Activated CD4-positive, alpha-beta memory T cell treated with anti-CD3 and anti-CD28 coated beads, Interleukin-2, amount 10 ng/mL, durations not matched to agents 7 days and 5 days (primary cell): ENCODE results near the gene HAUS7. TPM values are rescaled to one million over a fixed set of nuclear protein-coding genes. Genes with fewer than 3 reads are reported as not detected.

ENCODE experiments used
- CTCF ChIA-PET: fragments of 350-600 bp; sonication (Branson Sonifier 250); formaldehyde crosslinking; loops from one replicate; lab custom pipeline; 2021; ENCODE audit warnings: antibody characterized with exemption, inconsistent platforms; lab: Charles Lee
- POLR2A ChIA-PET: fragments of 350-600 bp; sonication (Branson Sonifier 250); formaldehyde crosslinking; loops from one replicate; lab custom pipeline; 2021; ENCODE audit warnings: antibody characterized with exemption; lab: Charles Lee
- DNase-seq: peaks from one replicate; pipeline ENCODE4 v3.0.0-alpha.2; 2020
- H3K27ac Mint-ChIP-seq: one replicate; pipeline ENCODE4 v1.8.0; 2021; ENCODE audit warnings: mild to moderate bottlenecking, mixed read lengths
- H3K27me3 Mint-ChIP-seq: one replicate; pipeline ENCODE4 v1.8.0; 2021; ENCODE audit warnings: mixed read lengths
- H3K36me3 Mint-ChIP-seq: one replicate; pipeline ENCODE4 v1.8.0; 2021; ENCODE audit warnings: low read depth, mixed read lengths
- H3K4me1 Mint-ChIP-seq: one replicate; pipeline ENCODE4 v1.8.0; 2021; ENCODE audit warnings: mixed read lengths
- H3K4me3 Mint-ChIP-seq: one replicate; pipeline ENCODE4 v1.8.0; 2021; ENCODE audit warnings: mild to moderate bottlenecking, mixed read lengths
- H3K9me3 Mint-ChIP-seq: one replicate; pipeline ENCODE4 v1.8.0; 2021; ENCODE audit warnings: mixed read lengths
- total RNA-seq, 2 experiments: library from RNA; stranded (reverse); gene quantifications; one replicate each; pipeline ENCODE4 v1.2.3, GENCODE V29; 2021

HAUS7 gene
- total RNA-seq, 2 experiments from 2014 or later: 33.8 to 40.5 TPM

GRCh38 chrX:153494541-153495361, 24.4 kb upstream of the HAUS7 start, which contains the start of gene BGN:
Gene BGN, plus strand, starts transcription at chrX:153494980. Its CDS starts 9,652 bp downstream, at chrX:153504632.
- Mint-ChIP-seq H3K9me3 (no peaks in the 10 kb centered on the region), H3K4me3 (no peak within 1 kb of the TSS), H3K27ac (no peak within 1 kb of the TSS), H3K36me3 (no peaks in the 10 kb centered on the region), H3K27me3 (no peaks in the 10 kb centered on the region), H3K4me1 (no peaks in the 10 kb centered on the region)
- ChIA-PET POLR2A (no interaction called here), CTCF (interaction anchor here (1.2 kb wide), 1 partner anchor 12 kb away, joined by 3 read pairs; no protein-coding TSS in a partner anchor)
- DNase-seq: no peak

GRCh38 chrX:153494061-153494460, 23.7 kb upstream of the HAUS7 start:
- Mint-ChIP-seq H3K27ac (no peak overlapping the region), H3K4me3 (no peak overlapping the region), H3K27me3 (no peaks in the 10 kb centered on the region), H3K9me3 (no peaks in the 10 kb centered on the region), H3K4me1 (no peaks in the 10 kb centered on the region), H3K36me3 (no peaks in the 10 kb centered on the region)
- CTCF ChIA-PET: interaction anchor here (1.2 kb wide), 1 partner anchor 13 kb away, joined by 3 read pairs; no protein-coding TSS in a partner anchor
- DNase-seq: no peak
- POLR2A ChIA-PET: no interaction called here

GRCh38 chrX:153493085-153493484, 22.7 kb upstream of the HAUS7 start:
- no peaks in the 10 kb centered on the region for H3K27me3 Mint-ChIP-seq
- DNase-seq: no peak
- H3K9me3 Mint-ChIP-seq: no peaks in the 10 kb centered on the region
- H3K27ac Mint-ChIP-seq: no peak overlapping the region
- H3K4me1 Mint-ChIP-seq: no peaks in the 10 kb centered on the region
- no peaks in the 10 kb centered on the region for H3K36me3 Mint-ChIP-seq
- ChIA-PET POLR2A (no interaction called here), CTCF (no interaction called here)
- no peak overlapping the region for H3K4me3 Mint-ChIP-seq

DNA sequence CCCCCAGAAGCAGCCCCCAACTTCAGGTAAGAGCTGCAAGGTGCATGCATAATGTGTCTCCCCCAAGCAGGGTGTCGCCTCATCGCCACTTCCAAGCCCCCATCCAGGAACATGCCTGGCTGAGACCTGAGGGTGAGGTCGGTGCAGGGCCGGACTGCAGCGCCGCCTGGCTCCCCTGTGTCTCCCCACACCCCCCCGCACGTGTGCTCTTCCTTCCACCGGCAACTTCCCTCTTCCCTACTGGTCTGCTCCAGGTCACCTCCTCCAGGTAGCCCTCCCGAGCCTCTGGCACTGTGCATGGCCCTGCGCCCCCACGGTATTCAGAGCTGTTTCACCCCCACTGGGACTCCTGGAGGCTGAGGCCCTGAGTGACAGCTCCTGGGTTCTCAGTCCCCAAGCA, 22.2 kb upstream of the HAUS7 start:
- Mint-ChIP-seq H3K27ac (no peak overlapping the region), H3K4me3 (no peak overlapping the region), H3K27me3 (no peaks in the 10 kb centered on the region), H3K9me3 (no peaks in the 10 kb centered on the region), H3K4me1 (no peaks in the 10 kb centered on the region), H3K36me3 (no peaks in the 10 kb centered on the region)
- no peak for DNase-seq
- ChIA-PET POLR2A (no interaction called here), CTCF (no interaction called here)

- Mint-ChIP-seq H3K9me3 (no peaks in the 10 kb centered on the region), H3K27ac (no peak overlapping the region), H3K36me3 (no peaks in the 10 kb centered on the region), H3K4me3 (no peak overlapping the region), H3K27me3 (no peaks in the 10 kb centered on the region), H3K4me1 (no peaks in the 10 kb centered on the region)
- POLR2A ChIA-PET: no interaction called here
- no peak for DNase-seq
- CTCF ChIA-PET: no interaction called here
Observed at GRCh38 chrX:153491918-153492317, 21.5 kb upstream of the HAUS7 start.

DNA sequence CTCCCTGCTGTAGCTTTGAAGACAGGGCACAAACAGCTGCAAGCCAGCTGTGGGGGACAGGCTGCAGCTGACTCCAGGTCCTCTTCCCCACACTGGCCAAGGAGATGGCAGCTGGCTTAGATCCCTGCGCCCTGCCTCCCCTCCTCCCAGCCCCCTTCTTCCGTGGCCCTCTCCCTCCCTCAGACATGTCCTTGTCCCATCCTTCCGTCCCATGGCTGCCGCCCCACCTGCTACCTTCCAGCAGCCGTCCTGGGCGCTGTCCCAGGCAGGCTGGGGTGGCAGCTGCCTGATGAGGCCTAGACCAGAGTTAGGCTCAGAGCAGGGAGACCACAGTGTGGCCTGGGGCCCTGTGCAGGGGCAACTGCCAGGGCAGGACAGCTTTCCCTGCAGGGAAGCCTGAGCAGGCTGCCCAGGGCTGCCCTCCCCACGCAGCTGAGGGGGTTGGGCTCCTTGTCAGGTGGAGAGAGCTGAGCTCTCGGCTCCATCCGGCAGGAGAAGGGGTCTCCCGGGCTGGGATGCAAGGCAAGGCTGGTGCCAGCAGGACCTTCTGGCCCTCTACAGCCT, 21.1 kb upstream of the HAUS7 start:
- DNase-seq: no peak
- H3K27ac Mint-ChIP-seq: no peak overlapping the region
- H3K9me3 Mint-ChIP-seq: no peaks in the 10 kb centered on the region
- ChIA-PET CTCF (interaction anchor here (2.0 kb wide), 1 partner anchor 21 kb away, joined by 6 read pairs; the partner anchor contains the start of gene HAUS7), POLR2A (interaction anchor here (0.7 kb wide), 1 partner anchor 9 kb away, joined by 3 read pairs; no protein-coding TSS in a partner anchor)
- no peaks in the 10 kb centered on the region for H3K27me3 Mint-ChIP-seq
- H3K36me3 Mint-ChIP-seq: no peaks in the 10 kb centered on the region
- H3K4me3 Mint-ChIP-seq: no peak overlapping the region
- no peaks in the 10 kb centered on the region for H3K4me1 Mint-ChIP-seq

DNA sequence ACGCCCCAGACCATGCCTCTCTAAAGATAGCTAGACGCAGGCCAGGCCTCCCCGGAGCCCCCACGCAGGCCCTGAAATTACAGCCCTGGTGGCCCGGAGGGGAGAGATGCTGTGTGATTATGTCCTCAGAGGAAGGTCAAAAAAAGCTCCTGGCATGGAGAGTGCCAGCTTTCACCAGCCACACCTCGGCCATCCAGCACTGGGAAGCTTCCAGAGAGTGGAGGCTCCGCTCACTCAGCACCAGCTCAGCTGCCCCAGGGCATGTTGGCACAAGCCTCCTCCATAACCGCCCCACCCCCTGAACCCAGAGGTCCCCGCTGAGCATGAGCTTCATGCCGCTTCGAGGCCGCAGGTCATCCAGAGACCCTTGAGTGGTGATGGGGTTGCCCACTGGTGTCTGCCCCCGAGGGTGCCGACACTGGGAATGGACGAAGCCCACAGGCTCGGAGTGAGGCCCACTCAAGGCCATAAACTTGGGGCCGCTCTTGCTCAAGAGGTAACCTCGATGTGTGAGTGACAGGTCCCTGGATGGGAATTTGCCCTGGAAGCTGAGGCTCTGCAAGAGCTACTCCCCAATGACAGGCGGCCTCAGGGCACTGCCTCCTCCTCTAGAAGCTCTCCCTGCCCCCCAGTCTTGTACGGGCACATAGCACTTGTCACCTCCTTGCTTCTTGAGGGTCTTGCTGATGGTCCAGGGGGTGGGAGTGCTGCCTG, 20.0 kb upstream of the HAUS7 start:
- no peak overlapping the region for H3K4me3 Mint-ChIP-seq
- no peak for DNase-seq
- H3K27ac Mint-ChIP-seq: no peak overlapping the region
- no peaks in the 10 kb centered on the region for H3K9me3 Mint-ChIP-seq
- H3K27me3 Mint-ChIP-seq: no peaks in the 10 kb centered on the region
- CTCF ChIA-PET: interaction anchor here (0.5 to 2.0 kb wide), 2 partner anchors 20 to 22 kb away, joined by 3 to 6 read pairs; partner anchors contain the start of gene HAUS7
- no peaks in the 10 kb centered on the region for H3K36me3 Mint-ChIP-seq
- H3K4me1 Mint-ChIP-seq: no peaks in the 10 kb centered on the region
- POLR2A ChIA-PET: no interaction called here

DNA sequence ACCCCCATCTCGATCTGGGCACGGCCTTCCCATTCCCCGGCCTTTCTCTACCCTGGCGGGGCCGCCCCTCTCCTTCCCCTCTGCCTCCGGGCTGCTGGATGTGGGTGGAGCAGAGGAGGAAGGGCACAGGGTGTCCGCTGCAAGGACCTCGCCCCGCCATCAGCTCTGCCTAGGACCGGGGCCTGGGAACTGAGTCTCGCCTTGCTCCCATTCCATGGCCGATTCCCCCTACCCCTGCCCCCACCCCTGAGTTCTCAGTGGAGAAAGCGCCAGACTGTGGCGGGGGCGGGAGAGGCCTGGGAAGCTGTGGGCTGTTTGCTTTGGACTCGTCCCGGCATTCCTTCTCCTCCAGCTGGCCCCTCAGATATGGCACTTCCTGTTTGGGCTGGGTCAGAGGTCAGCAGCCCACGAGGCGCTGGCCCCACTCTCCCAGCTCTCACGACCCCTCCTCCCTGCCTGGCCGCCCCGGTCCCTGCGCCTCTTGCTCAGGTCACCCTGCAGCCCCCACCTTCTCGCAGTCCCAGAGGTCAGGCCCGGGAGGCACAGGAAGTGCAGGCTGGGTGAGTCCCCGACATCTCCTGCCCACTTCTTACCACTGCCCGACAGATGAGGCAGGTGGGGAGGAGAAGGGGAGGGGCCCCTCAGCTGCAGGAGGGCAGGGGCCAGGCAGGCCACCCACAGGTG, 18.0 kb upstream of the HAUS7 start:
- Mint-ChIP-seq H3K36me3 (no peaks in the 10 kb centered on the region), H3K27me3 (no peaks in the 10 kb centered on the region), H3K4me1 (no peaks in the 10 kb centered on the region), H3K9me3 (no peaks in the 10 kb centered on the region), H3K4me3 (no peak overlapping the region), H3K27ac (no peak overlapping the region)
- no peak for DNase-seq
- POLR2A ChIA-PET: no interaction called here
- CTCF ChIA-PET: no interaction called here

DNA sequence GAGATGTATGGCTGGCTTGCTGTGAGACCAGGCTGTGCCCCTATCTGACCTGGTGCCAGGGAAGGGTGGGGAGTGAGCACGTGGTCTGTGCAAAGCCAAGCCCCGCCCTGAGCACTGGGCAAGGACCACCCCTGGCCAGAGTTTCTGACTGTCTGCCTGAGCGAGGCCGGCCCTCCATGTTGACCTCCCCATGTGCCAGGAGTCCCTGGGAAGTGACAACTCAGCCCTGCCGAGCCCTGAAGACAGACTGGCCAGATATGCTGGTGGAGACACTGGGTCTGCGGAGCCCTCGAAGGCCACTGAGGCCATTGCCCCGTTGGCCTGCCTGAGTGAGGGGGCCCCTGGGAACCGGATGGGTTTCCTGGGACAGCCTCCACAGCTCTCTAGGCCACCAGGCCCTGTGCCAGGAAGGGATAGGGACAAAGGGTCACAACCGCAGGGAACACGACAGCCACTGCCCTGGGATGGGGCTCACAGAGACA, 17.3 kb upstream of the HAUS7 start:
- no peak for DNase-seq
- H3K4me3 Mint-ChIP-seq: no peak overlapping the region
- no peaks in the 10 kb centered on the region for H3K4me1 Mint-ChIP-seq
- H3K27me3 Mint-ChIP-seq: no peaks in the 10 kb centered on the region
- ChIA-PET CTCF (no interaction called here), POLR2A (no interaction called here)
- no peaks in the 10 kb centered on the region for H3K9me3 Mint-ChIP-seq
- no peaks in the 10 kb centered on the region for H3K36me3 Mint-ChIP-seq
- no peak overlapping the region for H3K27ac Mint-ChIP-seq

DNA sequence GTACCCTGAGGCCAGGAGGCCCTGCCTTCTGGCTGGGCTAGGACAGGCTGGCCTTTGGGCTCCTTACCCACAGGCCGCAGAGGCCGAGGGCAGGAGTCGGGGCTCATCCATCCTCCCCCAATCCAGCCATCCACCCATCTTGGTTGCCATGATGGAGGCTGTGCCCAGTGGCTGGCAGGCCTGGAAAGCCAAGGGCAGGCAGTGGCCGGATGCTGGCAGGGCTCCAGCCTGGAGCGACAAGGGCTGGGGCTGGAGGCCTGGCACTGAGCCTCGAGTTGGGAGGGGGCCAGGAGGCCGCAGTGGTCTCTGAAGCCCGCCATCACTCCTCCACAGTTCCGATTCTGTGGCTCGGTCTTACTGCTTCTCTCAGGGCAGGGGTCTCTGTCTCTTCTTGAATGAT, 15.8 kb upstream of the HAUS7 start:
- POLR2A ChIA-PET: no interaction called here
- no peaks in the 10 kb centered on the region for H3K9me3 Mint-ChIP-seq
- H3K4me3 Mint-ChIP-seq: no peak overlapping the region
- no peaks in the 10 kb centered on the region for H3K27me3 Mint-ChIP-seq
- DNase-seq: no peak
- H3K4me1 Mint-ChIP-seq: no peaks in the 10 kb centered on the region
- no peak overlapping the region for H3K27ac Mint-ChIP-seq
- H3K36me3 Mint-ChIP-seq: no peaks in the 10 kb centered on the region
- CTCF ChIA-PET: no interaction called here

DNA sequence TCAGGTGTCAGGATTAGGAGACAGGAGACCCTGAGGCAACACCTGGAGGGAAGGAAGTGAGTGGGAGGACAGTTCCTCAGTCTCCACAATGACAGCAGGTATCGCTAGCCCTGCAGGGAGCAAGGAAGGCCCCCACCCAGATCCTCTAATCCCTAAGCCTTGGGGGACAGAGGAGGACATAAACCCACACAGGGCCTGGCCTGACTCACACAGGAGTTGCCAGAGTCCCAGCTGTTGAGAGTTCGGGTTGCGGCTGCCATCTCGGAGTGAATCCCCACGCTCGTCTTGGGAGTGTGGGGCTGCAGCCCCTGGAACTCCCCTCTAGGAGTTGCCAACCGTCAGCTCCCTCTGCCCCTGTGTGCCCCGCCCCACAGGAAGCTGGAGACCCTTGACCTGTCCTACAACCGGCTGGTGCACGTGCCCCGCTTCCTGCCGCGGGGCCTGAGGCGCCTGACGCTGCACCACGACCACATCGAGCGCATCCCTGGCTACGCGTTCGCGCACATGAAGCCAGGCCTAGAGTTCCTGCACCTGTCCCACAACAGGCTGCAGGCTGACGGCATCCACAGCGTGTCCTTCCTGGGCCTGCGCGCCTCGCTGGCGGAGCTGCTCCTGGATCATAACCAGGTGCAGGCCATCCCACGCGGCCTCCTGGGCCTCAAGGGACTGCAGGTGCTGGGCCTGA, 15.2 kb upstream of the HAUS7 start:
- DNase-seq: no peak
- Mint-ChIP-seq H3K27ac (no peak overlapping the region), H3K9me3 (no peaks in the 10 kb centered on the region), H3K4me1 (no peaks in the 10 kb centered on the region), H3K27me3 (no peaks in the 10 kb centered on the region), H3K4me3 (no peak overlapping the region), H3K36me3 (no peaks in the 10 kb centered on the region)
- ChIA-PET CTCF (no interaction called here), POLR2A (no interaction called here)

DNA sequence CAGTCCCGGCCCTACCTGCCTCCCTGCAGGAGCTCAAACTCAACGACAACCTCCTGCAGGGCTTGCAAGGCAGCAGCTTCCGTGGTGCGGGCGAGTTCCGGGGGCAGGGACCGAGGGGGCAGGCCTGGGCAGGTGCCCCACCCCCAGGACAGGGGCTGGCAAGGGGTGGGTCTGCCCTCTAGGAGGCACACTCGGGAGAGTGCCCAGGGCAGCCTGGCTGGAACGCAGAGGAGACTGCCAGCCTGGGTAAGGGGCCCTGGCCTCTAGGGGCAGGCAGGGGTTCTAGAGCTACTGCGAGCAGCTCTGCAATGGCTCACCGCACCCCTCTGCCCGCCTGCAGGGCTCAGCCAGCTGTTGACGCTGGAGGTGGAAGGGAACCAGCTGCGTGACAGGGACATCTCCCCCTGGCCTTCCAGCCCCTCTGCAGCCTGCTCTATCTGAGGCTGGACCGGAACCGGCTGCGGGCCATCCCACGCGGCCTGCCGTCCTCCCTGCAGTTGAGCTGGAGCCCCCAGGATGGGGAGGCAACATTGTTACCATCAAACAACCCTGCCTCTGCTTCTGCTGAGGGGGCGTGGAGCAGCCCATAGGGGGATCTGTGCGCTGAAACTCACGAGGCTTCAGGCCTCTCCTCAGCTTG, 12.1 kb upstream of the HAUS7 start:
- no peak for DNase-seq
- CTCF ChIA-PET: no interaction called here
- H3K27me3 Mint-ChIP-seq: no peaks in the 10 kb centered on the region
- no peaks in the 10 kb centered on the region for H3K36me3 Mint-ChIP-seq
- H3K4me3 Mint-ChIP-seq: no peak overlapping the region
- no peaks in the 10 kb centered on the region for H3K4me1 Mint-ChIP-seq
- no peaks in the 10 kb centered on the region for H3K9me3 Mint-ChIP-seq
- POLR2A ChIA-PET: interaction anchor here (1.2 kb wide), 1 partner anchor 9 kb away, joined by 3 read pairs; no protein-coding TSS in a partner anchor
- H3K27ac Mint-ChIP-seq: no peak overlapping the region
